Fibroblast of skin of abdomen (primary cell): ENCODE results near the gene GGT5.
A peak's percentile ranks its signal among the peaks of the same experiment; 100 is the strongest.
"Not testable (repeated sequence)": the region's sequence is repeated elsewhere in the genome, so short reads cannot be mapped to it uniquely, and the experiment has no call there.

Experiments used
- DNase-seq: peaks from one replicate; pipeline ENCODE4 v3.0.0-alpha.2; 2013

Gene GGT5

GRCh38 chr22:24232124-24232523 lies 12.8 kb downstream of the GGT5 start:
- no peak for DNase-seq

- DNase-seq: no peak
These were observed 13.2 kb downstream of the GGT5 start for GRCh38 chr22:24231706-24232105.

- DNase-seq: no peak
These were observed 13.8 kb downstream of the GGT5 start for GRCh38 chr22:24230911-24231656.

DNA sequence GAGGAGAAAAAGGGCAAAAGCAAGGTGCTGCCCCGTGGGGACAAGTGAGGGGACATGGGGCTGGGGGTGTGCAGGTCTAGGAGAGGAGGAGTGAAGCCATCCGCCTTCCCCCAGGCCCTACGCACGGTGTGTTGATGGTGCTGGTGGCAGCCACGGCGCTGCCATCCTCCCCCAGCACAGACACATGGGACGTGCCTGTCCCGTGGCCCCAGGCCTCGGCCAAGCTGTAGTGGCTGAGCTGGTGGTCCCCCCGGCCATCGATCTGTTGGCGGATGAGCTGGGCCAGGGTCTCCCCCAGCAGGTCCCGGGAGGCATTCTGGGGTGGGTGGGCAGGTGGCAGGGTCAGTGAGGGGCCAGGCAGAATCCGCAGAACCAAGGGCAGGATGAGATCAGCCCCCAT lies 18.9 kb downstream of the GGT5 start:
- no peak for DNase-seq

DNA sequence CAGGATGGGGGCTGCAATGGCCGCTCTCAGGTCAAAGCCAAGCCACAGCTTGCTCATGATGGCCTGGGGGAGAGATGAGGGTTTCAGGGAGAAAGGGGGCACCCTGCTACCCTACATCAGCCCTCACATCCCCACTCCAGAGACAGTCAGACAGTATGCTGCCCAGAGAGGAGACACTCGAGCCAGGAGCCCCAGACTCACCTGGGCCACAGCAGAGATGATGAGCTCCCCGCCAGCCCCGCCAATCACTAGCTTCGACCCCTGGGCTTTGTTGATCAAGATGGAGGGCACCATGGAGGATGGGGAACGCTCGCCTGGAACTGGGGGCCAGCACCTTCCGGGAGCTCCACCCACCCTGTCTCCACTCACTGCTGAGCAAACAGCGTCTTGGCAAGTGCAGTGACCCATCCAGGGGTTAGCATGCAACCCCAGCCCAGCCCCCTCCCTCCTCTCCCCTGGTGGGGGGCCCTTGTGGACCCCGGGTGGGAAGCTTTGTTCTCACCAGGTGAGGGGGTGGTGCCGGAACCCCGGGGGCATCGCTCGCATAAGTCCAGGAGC lies 19.8 kb downstream of the GGT5 start:
- DNase-seq: no peak

DNA sequence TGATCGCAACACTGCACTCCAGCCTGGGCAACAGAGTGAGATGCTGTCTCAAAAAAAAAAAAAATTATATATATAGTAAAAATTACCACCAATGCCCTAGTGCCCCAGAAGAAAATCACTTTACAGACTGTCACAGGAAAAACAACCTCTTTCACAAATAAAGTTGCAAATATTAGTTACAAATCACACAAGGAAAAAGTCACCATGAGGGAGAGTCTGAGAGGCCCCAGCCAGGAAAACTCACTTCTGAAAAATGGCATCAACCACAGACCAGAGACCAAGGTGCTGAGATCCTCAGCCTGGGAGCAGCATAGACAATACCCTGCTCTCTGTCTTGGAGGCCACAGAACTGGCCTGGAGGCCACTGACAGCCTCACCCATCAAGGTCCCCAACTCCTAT lies 20.4 kb downstream of the GGT5 start:
- no peak for DNase-seq

GRCh38 chr22:24219750-24220149 lies 25.1 kb downstream of the GGT5 start:
- no peak for DNase-seq

DNA sequence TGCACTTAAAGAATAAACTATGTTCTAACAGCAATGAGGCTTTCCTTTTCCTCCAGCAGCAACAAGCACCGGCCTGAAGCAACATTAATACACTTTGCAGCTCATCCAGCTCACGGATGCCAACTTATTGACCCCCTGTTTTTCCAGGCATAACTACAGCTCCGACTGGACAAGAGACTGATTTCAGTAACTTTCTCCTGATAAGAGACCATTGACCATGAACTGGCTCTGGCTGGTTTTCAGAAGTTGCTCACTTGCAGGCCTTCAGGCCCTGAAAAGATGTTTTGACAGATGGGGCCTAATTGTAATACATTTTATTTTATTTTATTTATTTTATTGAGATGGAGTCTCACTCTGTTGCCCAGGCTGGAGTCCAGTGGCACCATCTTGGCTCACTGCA lies 27.5 kb downstream of the GGT5 start:
- no peak for DNase-seq

- no peak for DNase-seq
These were observed 28.2 kb downstream of the GGT5 start for GRCh38 chr22:24216541-24217209.

DNA sequence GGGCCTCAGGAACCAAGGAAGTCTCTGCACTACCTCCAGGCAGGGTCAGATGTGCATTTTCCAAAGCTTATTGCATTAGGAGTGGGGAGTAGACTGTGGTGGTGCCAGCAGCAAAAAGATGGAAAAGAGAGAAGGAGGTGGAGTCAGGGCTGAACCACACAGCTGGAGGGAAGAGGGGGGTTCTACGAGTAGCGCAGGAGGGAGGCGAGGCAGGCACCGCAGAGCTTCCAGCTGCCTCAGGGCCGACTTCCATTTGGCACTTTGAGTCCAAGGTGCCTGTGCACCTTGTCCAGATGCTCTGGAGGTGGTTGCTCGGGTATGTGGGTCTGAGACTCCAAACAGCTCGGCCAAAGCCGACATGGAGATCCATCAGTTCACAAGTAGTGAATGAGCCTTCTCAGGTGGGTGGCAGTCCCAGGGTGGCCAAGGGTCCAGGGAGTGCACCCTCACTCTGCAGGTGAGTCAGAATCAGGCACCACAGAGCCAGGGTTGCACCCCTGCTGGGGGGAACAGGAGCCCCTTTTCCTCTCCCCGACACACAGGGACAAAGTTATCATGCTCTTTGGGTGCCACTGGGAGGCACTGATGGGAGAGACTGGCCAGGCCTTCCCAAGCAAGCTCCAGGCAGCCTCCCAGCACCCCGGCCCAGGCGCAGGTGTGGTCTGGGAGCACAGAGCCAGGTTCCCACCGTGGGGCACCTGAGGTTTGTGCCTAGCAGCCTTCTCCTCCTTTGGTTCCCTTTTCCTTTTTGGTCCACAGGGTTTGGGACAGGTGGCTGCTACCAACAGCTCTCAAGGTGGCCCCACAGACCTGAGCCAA lies 30.2 kb downstream of the GGT5 start:
- DNase-seq: no peak

- DNase-seq: not testable (repeated sequence)
These were observed 31.8 kb downstream of the GGT5 start for GRCh38 chr22:24213111-24213510.

GRCh38 chr22:24211716-24212115 lies 33.2 kb downstream of the GGT5 start:
- DNase-seq: not testable (repeated sequence)

DNA sequence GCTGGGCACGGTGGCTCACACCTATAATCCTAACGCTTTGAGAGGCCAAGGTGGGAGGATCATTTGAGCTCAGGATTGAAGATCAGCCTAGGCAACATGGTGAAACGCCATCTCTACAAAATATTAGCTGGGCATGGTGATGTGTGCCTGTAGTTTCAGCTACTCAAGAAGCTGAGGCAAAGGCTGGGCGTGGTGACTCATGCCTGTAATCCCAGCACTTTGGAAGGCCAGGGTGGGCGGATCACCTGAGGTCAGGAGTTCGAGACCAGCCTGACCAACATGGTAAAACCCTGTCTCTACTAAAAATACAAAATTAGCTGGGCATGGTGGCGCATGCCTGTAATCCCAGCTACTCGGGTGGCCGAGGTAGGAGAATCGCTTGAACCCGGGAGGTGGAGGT lies 34.5 kb downstream of the GGT5 start:
- not testable (repeated sequence) for DNase-seq

- DNase-seq: peak; percentile 39
These were observed 35.2 kb downstream of the GGT5 start for GRCh38 chr22:24209687-24210086.

- no peak for DNase-seq
These were observed 35.9 kb downstream of the GGT5 start for GRCh38 chr22:24209016-24209415.

DNA sequence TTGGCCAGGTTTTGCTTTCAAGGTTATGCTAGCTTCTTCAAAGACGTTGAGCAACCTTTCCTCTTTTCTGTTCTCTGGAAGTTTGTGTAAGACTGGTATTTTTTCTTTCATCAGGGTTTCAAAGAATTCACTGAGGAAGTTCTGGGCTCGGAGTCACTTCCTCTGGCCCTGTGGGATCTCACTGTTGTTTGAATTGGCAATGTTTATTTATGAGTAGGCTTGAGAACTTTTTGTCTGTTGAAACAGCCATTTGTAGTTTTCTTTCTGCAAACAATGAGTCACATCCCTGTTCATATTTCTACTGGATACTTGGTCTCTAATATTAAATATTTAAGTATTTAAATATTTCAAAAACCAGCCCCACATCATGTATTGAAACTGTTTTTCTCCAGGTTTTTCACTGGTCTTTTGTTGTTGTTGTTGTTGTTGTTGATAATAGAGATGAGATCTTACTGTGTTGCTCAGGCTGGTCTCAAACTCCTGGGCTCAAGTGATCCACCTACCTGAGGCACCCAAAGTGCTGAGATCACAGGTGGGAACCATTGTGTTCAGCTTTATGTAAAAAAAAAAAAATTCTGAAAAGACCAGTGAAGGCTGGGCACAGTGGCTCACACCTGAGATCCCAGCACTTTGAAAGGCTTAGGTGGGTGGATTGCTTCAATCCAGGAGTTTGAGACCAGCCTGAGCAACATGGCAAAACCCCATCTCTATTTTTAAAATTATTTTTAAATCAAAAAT lies 36.7 kb downstream of the GGT5 start:
- DNase-seq: peak; percentile 96

- DNase-seq: no peak
These were observed 37.4 kb downstream of the GGT5 start for GRCh38 chr22:24207264-24208011.

DNA sequence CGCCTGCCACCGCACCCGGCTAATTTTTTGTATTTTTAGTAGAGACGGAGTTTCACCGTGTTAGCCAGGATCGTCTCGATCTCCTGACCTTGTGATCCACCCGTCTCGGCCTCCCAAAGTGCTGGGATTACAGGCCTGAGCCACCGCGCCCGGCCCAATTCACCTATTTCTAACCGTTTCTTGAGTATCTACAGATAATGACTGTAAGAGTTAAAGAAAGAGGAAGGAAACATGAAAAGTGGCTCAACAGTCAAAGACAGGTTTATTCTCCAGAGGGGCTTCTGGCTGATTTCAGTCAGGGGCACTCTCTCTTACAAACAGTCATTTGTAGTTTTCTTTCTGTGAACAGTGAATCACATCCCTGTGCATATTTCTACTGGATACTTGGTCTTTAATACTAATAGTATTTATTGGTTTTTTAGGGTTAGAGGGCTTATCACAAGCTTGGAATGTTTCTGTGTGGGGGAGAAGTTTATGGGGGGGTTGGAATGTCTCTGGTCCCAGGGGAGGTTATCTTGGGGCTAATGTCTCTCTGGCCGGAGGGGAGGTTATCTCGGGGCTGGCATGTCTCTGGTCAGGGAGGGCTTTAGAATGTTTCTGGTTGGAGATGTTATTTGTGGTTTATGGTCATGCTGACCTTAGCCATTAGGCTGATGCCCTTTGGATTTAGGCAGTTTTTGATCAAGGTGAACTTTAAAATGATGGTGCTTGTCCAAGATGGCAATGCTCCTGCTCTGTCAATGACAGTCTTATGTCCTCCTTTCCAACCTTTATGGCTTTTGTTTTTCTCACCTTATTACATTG lies 38.2 kb downstream of the GGT5 start:
- not testable (repeated sequence) for DNase-seq

GRCh38 chr22:24205438-24206195 lies 39.3 kb downstream of the GGT5 start:
- no peak for DNase-seq

GRCh38 chr22:24203856-24204255 lies 41.0 kb downstream of the GGT5 start:
- not testable (repeated sequence) for DNase-seq
